ENCODE results near the gene KRTAP5-7.
"Not testable (repeated sequence)": the region's sequence is repeated elsewhere in the genome, so short reads cannot be mapped to it uniquely, and the experiment has no call there.

Gene KRTAP5-7

GRCh38 chr11:71526796-71527575, at the start of gene KRTAP5-7:
Gene KRTAP5-7 (plus strand): TSS chr11:71527267. CDS start chr11:71527301, 34 bp downstream.
- DNase-seq, result not testable (repeated sequence)

GRCh38 chr11:71477641-71478527, 49.2 kb upstream of the KRTAP5-7 start:
- no peak for DNase-seq

GRCh38 chr11:71478528-71478840, 48.6 kb upstream of the KRTAP5-7 start:
- DNase-seq, result no peak

GRCh38 chr11:71481101-71481960, 45.7 kb upstream of the KRTAP5-7 start:
- peak; percentile 11 for DNase-seq

GRCh38 chr11:71482216-71482615, 44.9 kb upstream of the KRTAP5-7 start:
- DNase-seq, result no peak

- no peak for DNase-seq
These were observed 44.2 kb upstream of the KRTAP5-7 start for GRCh38 chr11:71482746-71483364.

GRCh38 chr11:71483692-71484091, 43.4 kb upstream of the KRTAP5-7 start:
- DNase-seq, result no peak

- DNase-seq, result no peak
These were observed 42.6 kb upstream of the KRTAP5-7 start for GRCh38 chr11:71484248-71485062.

- no peak for DNase-seq
These were observed 42.0 kb upstream of the KRTAP5-7 start for GRCh38 chr11:71485063-71485399.

- DNase-seq, result no peak
These were observed 41.6 kb upstream of the KRTAP5-7 start for GRCh38 chr11:71485466-71485865.

GRCh38 chr11:71486320-71486719, 40.7 kb upstream of the KRTAP5-7 start:
- DNase-seq, result no peak

GRCh38 chr11:71488681-71489270, 38.3 kb upstream of the KRTAP5-7 start:
- peak; percentile 30 for DNase-seq

- DNase-seq, result no peak
These were observed 37.6 kb upstream of the KRTAP5-7 start for GRCh38 chr11:71489311-71490043.

GRCh38 chr11:71490044-71490730, 36.9 kb upstream of the KRTAP5-7 start:
- DNase-seq, result no peak

- DNase-seq, result no peak
These were observed 36.2 kb upstream of the KRTAP5-7 start for GRCh38 chr11:71490731-71491390.

GRCh38 chr11:71491531-71491930, 35.5 kb upstream of the KRTAP5-7 start:
- DNase-seq, result no peak

- DNase-seq, result no peak
These were observed 35.1 kb upstream of the KRTAP5-7 start for GRCh38 chr11:71491940-71492339.

GRCh38 chr11:71495286-71496230, 31.5 kb upstream of the KRTAP5-7 start:
- DNase-seq, result no peak
